K562 (cell line): ENCODE measurements around the gene SPATA17. TPM values are rescaled to one million over a fixed set of nuclear protein-coding genes. Genes with fewer than 3 reads are reported as not detected.

Experiments
- ATAC-seq: fragments of 200-7000 bp; cut with Tn5 transposase; 3 replicates; pipeline ENCODE4 v1.9.1; 2020; ENCODE audit warnings: moderate library complexity
- BruUV-seq: library from RNA; stranded (reverse); fragments of 400-500 nt; replicated peaks from 2 replicates; lab custom pipeline; 2021; lab: Mats Ljungman, UMichigan
- CTCF ChIA-PET: fragments of 300-600 bp; formaldehyde crosslinking; extraction: SDS; loops from one replicate; lab custom pipeline; 2021; ENCODE audit warnings: low intra/inter-chr PET ratio; lab: Yijun Ruan, JAX
- POLR2A ChIA-PET: fragments of 300-600, 350-650 bp; sonication (Branson Sonifier 250); formaldehyde crosslinking; extraction: SDS; loops from one replicate; lab custom pipeline; 2021; ENCODE audit warnings: antibody characterized with exemption, inconsistent platforms; lab: Yijun Ruan, JAX
- DNase-seq, 4 experiments: peaks; one replicate each; pipeline versions ENCODE4 v3.0.0 to v3.0.0-alpha.2; 2011 to 2018; ENCODE audit warnings: low spot score in 3 of 4, mixed read lengths in 3 of 4; ENCODE audit errors: extremely low read depth in 1 of 4
- FAIRE-seq: peaks from 2 replicates; lab custom pipeline; 2011; peaks lifted over from hg19 to GRCh38; lab: Jason Lieb, UNC
- H2AFZ ChIP-seq: 2 replicates; pipeline ENCODE4 v1.6.0; 2011; ENCODE audit warnings: low read depth, low read length, control low read depth, inconsistent platforms
- H3K27ac ChIP-seq: fragments of 200-600 bp; 3 replicates; pipeline ENCODE4 v1.8.0; 2011; ENCODE audit warnings: low read depth, mild to moderate bottlenecking, control low read depth, inconsistent platforms, low read length, moderate library complexity, mixed read lengths; ENCODE audit errors: extremely low read depth
- H3K27me3 ChIP-seq, 2 experiments: fragments of 300-600 bp in 1 of 2; 2 replicates in 1 of 2; 3 replicates in 1 of 2; pipeline versions ENCODE4 v1.6.0 to v1.8.0; 2011; ENCODE audit warnings: inconsistent platforms in 2 of 2, low read length in 2 of 2, mild to moderate bottlenecking in 1 of 2, mixed read lengths in 1 of 2, moderate library complexity in 1 of 2; ENCODE audit not compliant: control insufficient read depth in 2 of 2, insufficient read depth in 2 of 2
- H3K36me3 ChIP-seq: fragments of 300-600 bp; 3 replicates; pipeline ENCODE4 v1.8.0; 2011; ENCODE audit warnings: mild to moderate bottlenecking, low read length, inconsistent platforms; ENCODE audit not compliant: control insufficient read depth, insufficient read depth
- H3K4me1 ChIP-seq, 2 experiments: fragments of 200-600 bp in 1 of 2; replicated peaks in 1 of 2; 2 replicates in 1 of 2; 3 replicates in 1 of 2; pipeline versions ENCODE4 v1.5.1 to v1.8.0; 2011; ENCODE audit warnings: inconsistent platforms in 2 of 2, low read length in 2 of 2, mild to moderate bottlenecking in 1 of 2, mixed read lengths in 1 of 2, moderate library complexity in 1 of 2; ENCODE audit not compliant: control insufficient read depth in 2 of 2, insufficient read depth in 2 of 2
- H3K4me2 ChIP-seq: 2 replicates; pipeline ENCODE4 v1.6.1; 2011; ENCODE audit warnings: low read length, control low read depth, inconsistent platforms, mixed read lengths; ENCODE audit not compliant: insufficient read depth
- H3K4me3 ChIP-seq: fragments of 200-600 bp; sonication (generic), shearing (Covaris generic); 2 replicates; pipeline ENCODE4 v1.5.1; 2016; ENCODE audit warnings: control low read depth, inconsistent platforms
- H3K79me2 ChIP-seq: fragments of 200-600 bp; 3 replicates; pipeline ENCODE4 v1.8.0; 2011; ENCODE audit warnings: low read length, inconsistent platforms; ENCODE audit not compliant: control insufficient read depth, insufficient read depth
- H3K9ac ChIP-seq, 2 experiments: 2 replicates each; pipeline versions ENCODE4 v1.6.0 to v1.6.1; 2011; ENCODE audit warnings: low read depth in 2 of 2, low read length in 2 of 2, control low read depth in 1 of 2, inconsistent platforms in 1 of 2, mild to moderate bottlenecking in 1 of 2, mixed read lengths in 1 of 2; ENCODE audit not compliant: insufficient read depth in 1 of 2
- H3K9me1 ChIP-seq: one replicate; pipeline ENCODE4 v1.6.0; 2011; ENCODE audit warnings: inconsistent platforms, mild to moderate bottlenecking, low read length, moderate library complexity; ENCODE audit not compliant: control insufficient read depth, insufficient read depth
- H3K9me3 ChIP-seq: replicated peaks from 2 replicates; pipeline ENCODE4 v1.5.1; 2011; ENCODE audit warnings: low read depth, low read length, inconsistent platforms; ENCODE audit not compliant: control insufficient read depth, insufficient read depth
- H4K20me1 ChIP-seq: replicated peaks from 2 replicates; pipeline ENCODE4 v1.6.1; 2011; ENCODE audit warnings: low read length, inconsistent platforms, mixed read lengths; ENCODE audit not compliant: control insufficient read depth, insufficient read depth
- GABPA ChIP-seq: fragments of 200-800 bp; sonication (Bioruptor generic); conservative IDR thresholded peaks from 2 replicates; pipeline ENCODE4 v1.6.1; 2016; ENCODE audit warnings: low read depth, missing genetic modification characterization, missing compliant biosample characterization
- GTF2A2 ChIP-seq: IDR thresholded peaks from 2 replicates; pipeline ENCODE4 v1.6.1; 2016; ENCODE audit warnings: mild to moderate bottlenecking, missing genetic modification characterization, missing compliant biosample characterization
- HDAC6 ChIP-seq: IDR thresholded peaks from 2 replicates; pipeline ENCODE4 v1.6.1; 2012; ENCODE audit warnings: low read depth, mild to moderate bottlenecking, control low read depth, inconsistent platforms, low read length, moderate library complexity
- TOE1 ChIP-seq, 2 experiments: fragments of 450-650 bp in 1 of 2; sonication (generic) in 1 of 2; formaldehyde crosslinking in 1 of 2; IDR thresholded peaks; 2 replicates each; pipeline versions ENCODE4 v1.7.1 to v1.8.0; 2016 to 2022; ENCODE audit warnings: borderline replicate concordance in 2 of 2, mild to moderate bottlenecking in 2 of 2, antibody characterized with exemption in 1 of 2, inconsistent platforms in 1 of 2, low read depth in 1 of 2, missing genetic modification reagents in 1 of 2, moderate library complexity in 1 of 2
- WGBS: fragments of 100-300 bp; shearing (Covaris generic); methylation state at CpG from one replicate; pipeline ENCODE4 v1.1.6; 2016; ENCODE audit warnings: low coverage, mixed read lengths; ENCODE audit not compliant: insufficient coverage; ENCODE audit errors: missing lambda C conversion rate; 5-methylcytosine and 5-hydroxymethylcytosine counted together
- in situ Hi-C: fragments of 300-500 bp; cut with MboI; formaldehyde crosslinking; loops from 4 replicates; pipeline ENCODE4 v1.15.0; 2018; ENCODE audit warnings: inconsistent platforms, mixed read lengths
- intact Hi-C: fragments of 100-400 bp; cut with micrococcal nuclease; formaldehyde crosslinking; loops from 2 replicates; pipeline ENCODE4 v1.14.2; 2022
- polyA plus RNA-seq, 8 experiments: library from polyadenylated mRNA; depleted of rRNA in 4 of 8; stranded (reverse) in 5 of 8; unstranded in 3 of 8; fragments of >200 nt; fragmentation: Nextera tagmentation in 2 of 8; fragmentation: Illumina TruSeq in 1 of 8; extraction: Ambion mirVana in 2 of 8; extraction: Trizol in 1 of 8; gene quantifications; 2 replicates each; pipeline versions ENCODE4 v1.2.1 to v1.2.3, GENCODE V29; 2011 to 2014; ENCODE audit warnings: inconsistent platforms in 1 of 8, missing spikeins in 1 of 8
- total RNA-seq, 7 experiments: library from RNA; depleted of rRNA in 6 of 7; stranded (reverse); fragments of >200 nt in 6 of 7; fragmentation: Illumina TruSeq in 2 of 7; extraction: Trizol in 2 of 7; gene quantifications; 2 replicates each; pipeline versions ENCODE4 v1.2.1 to v1.2.3, GENCODE V29; 2011 to 2021; ENCODE audit warnings: low replicate concordance in 1 of 7

SPATA17 gene
- total and polyA plus RNA-seq, 9 of the 15 experiments (the other 6 are each of a cell fraction or from before 2014, with no cell fraction given): 0.04 to 0.11 TPM; not detected in 7

DNA sequence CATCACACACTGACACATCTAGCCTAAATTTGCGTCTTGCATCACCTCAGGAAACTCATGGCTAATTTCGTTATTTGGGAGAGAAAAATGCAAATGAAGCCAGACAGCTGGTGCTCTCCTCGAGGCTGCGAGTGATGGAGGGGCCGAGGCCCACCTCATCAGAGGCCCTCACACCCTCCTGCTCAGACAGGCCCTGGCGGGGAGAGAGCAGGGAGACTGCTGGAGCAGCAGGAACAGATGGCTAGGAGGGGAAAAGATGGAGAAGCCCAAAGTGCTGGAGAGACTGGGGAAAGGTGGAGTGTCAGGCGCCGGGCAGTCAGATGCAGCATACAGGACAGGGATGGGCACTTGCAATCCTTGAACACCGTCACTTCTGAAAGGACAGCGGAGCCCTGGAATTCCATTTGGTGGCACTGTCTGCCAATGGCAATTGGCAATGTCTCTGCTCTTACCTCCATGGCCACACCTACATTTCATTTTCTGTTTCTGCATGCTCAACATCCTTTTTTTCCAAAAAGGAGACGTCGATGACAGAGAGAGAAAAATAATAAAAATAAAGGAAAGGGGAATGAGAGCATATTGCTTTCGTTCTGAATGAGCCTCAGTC lies 286.2 kb downstream of the SPATA17 start:
- no peaks in the 10 kb centered on the region for H3K36me3 ChIP-seq
- no peaks in the 10 kb centered on the region for H3K9me3 ChIP-seq
- ATAC-seq (no peak), FAIRE-seq (no peak), DNase-seq (no peak)
- H3K4me2 ChIP-seq: no peak overlapping the region
- POLR2A ChIA-PET: no interaction called here
- intact Hi-C loops (no loop called here), in situ Hi-C loops (no loop called here)
- no peak overlapping the region for H2AFZ ChIP-seq
- TF ChIP-seq TOE1 (IDR thresholded peaks at IDR 0.05; ENCODE audit: borderline replicate concordance): no peak
- no peak for TF ChIP-seq TOE1 (CRISPR knock-in tag; IDR thresholded peaks at IDR 0.05; ENCODE audit: borderline replicate concordance, low read depth)
- TF ChIP-seq HDAC6: no peak
- no peak for TF ChIP-seq GTF2A2 (tag)
- TF ChIP-seq GABPA (tag): no peak
- WGBS: 0% methylated on average over 12 of the region's 13 CpGs
- H3K4me1 ChIP-seq: no peaks in the 10 kb centered on the region
- no peaks in the 10 kb centered on the region for H3K9me1 ChIP-seq
- no peaks in the 10 kb centered on the region for H4K20me1 ChIP-seq
- BruUV-seq: no TSS peak
- no peaks in the 10 kb centered on the region for H3K27me3 ChIP-seq
- no peak overlapping the region for H3K27ac ChIP-seq
- CTCF ChIA-PET: no interaction called here
- H3K4me3 ChIP-seq: no peak overlapping the region
- H3K9ac ChIP-seq: no peak overlapping the region
- no peaks in the 10 kb centered on the region for H3K79me2 ChIP-seq
